Endothelial cell (in vitro differentiated cells): ENCODE results near the gene GNB5. TPM values are rescaled to one million over a fixed set of nuclear protein-coding genes. Genes with fewer than 3 reads are reported as not detected.
"Not testable (repeated sequence)": the region's sequence is repeated elsewhere in the genome, so short reads cannot be mapped to it uniquely, and the experiment has no call there.

ENCODE experiments used
- DNase-seq: peaks from one replicate; pipeline ENCODE4 v3.0.0; 2021; ENCODE audit warnings: low spot score
- H3K27ac Mint-ChIP-seq: one replicate; pipeline ENCODE4 v1.8.0; 2021; ENCODE audit warnings: mixed read lengths, inconsistent platforms; ENCODE audit not compliant: unreplicated experiment
- H3K27me3 Mint-ChIP-seq: one replicate; pipeline ENCODE4 v1.8.0; 2021; ENCODE audit warnings: mild to moderate bottlenecking, moderate library complexity, mixed read lengths, inconsistent platforms; ENCODE audit not compliant: unreplicated experiment
- H3K36me3 Mint-ChIP-seq: one replicate; pipeline ENCODE4 v1.8.0; 2021; ENCODE audit warnings: mild to moderate bottlenecking, low read depth, mixed read lengths, inconsistent platforms; ENCODE audit not compliant: unreplicated experiment
- H3K4me1 Mint-ChIP-seq: one replicate; pipeline ENCODE4 v1.8.0; 2021; ENCODE audit warnings: mild to moderate bottlenecking, mixed read lengths, inconsistent platforms; ENCODE audit not compliant: unreplicated experiment
- H3K4me3 Mint-ChIP-seq: one replicate; pipeline ENCODE4 v1.8.0; 2021; ENCODE audit warnings: mild to moderate bottlenecking, mixed read lengths, inconsistent platforms; ENCODE audit not compliant: unreplicated experiment
- H3K9me3 Mint-ChIP-seq: one replicate; pipeline ENCODE4 v1.8.0; 2021; ENCODE audit warnings: mixed read lengths, inconsistent platforms; ENCODE audit not compliant: unreplicated experiment
- CTCF ChIP-seq: fragments of 200-600 bp; sonication (generic); IDR thresholded peaks from one replicate; pipeline ENCODE4 v1.5.0; 2021; ENCODE audit warnings: antibody characterized with exemption; ENCODE audit not compliant: unreplicated experiment
- long read RNA-seq: library from polyadenylated mRNA; unstranded; transcript quantifications from one replicate; pipeline ENCODE4 v2.0.0, GENCODE V29; 2020; ENCODE audit not compliant: unreplicated experiment
- total RNA-seq: library from RNA; stranded (reverse); fragmentation: NEBNext Ultra II Directional; extraction: Animal tissue kit (Norgen Biotek cat#: 25700); gene quantifications from one replicate; pipeline ENCODE4 v1.2.1, GENCODE V29; 2021; ENCODE audit not compliant: unreplicated experiment

The GNB5 gene
- total RNA-seq = 11.7 TPM
- long read RNA-seq, transcript GNB5-202 (11 exons, 1,735 nt) = major isoform, 9 of 12 reads
- long read RNA-seq, partial matches to known transcripts = 1 of 12 reads
- long read RNA-seq, other reads (novel, unspliced or antisense) = 2 of 12 reads

DNA sequence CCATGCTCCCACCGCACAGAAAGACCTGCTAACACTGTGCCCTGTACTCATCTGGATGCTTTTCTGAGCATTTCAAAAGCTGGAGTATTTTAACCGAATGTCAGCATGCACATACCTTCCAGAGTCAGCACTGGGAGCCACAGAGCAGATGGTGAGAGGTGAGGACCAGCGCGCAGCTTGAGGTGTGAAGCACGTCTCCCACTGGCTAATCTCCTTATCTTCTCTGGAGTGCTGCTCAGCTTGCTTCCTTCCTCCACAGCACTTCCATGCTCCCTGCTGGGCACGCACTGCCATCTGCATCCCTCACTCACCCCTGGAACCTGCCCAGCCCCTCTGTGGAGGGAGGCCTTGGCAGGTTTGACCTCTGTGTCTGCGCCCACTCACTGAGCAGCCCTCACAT is at the start of gene GNB5:
GNB5 (minus strand) TSS at position 186 of the 400 bp plus-strand sequence. CDS start 6,716 bp downstream, outside the sequence.
- DNase-seq = peak; percentile 15

DNA sequence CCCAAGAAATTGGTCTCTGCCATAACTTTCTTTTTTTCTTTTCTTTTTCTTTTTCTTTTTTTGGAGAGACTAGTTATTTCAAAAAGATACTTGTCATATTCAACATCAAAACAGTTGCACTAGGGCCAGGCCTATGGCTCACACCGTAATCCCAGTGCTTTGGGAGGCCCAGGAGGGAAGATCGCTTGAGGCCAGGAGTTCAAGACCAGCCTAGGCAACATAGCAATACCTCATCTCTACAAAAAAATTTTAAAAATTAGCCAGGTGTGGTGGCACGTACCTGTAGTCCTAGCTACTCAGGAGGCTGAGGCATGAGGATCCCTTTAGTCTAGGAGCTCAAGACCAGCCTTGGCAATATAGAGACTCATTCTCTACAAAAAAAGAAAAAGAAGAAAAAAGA is 49.0 kb upstream of the GNB5 start:
- H3K27me3 Mint-ChIP-seq = peaks cover 5% of the 10 kb centered on the region
- H3K9me3 Mint-ChIP-seq = no peaks in the 10 kb centered on the region
- H3K27ac Mint-ChIP-seq = no peak overlapping the region
- no peaks in the 10 kb centered on the region for H3K4me1 Mint-ChIP-seq
- TF ChIP-seq CTCF = no peak
- H3K4me3 Mint-ChIP-seq = no peak overlapping the region
- DNase-seq = no peak
- peaks cover 29% of the 10 kb centered on the region for H3K36me3 Mint-ChIP-seq

More for the DNA sequence above, at the start of gene GNB5:
- H3K4me1 Mint-ChIP-seq = peaks cover 8% of the 10 kb centered on the region
- H3K36me3 Mint-ChIP-seq = no peaks in the 10 kb centered on the region
- no peak within 1 kb of the TSS for H3K4me3 Mint-ChIP-seq
- peaks cover 1% of the 10 kb centered on the region for H3K27me3 Mint-ChIP-seq
- no peaks in the 10 kb centered on the region for H3K9me3 Mint-ChIP-seq
- no peak for TF ChIP-seq CTCF
- no peak within 1 kb of the TSS for H3K27ac Mint-ChIP-seq

GRCh38 chr15:52238989-52239525 is 47.9 kb upstream of the GNB5 start:
- not testable (repeated sequence) for H3K4me3 Mint-ChIP-seq

GRCh38 chr15:52238149-52238548 is 47.0 kb upstream of the GNB5 start:
- no peak for DNase-seq
- no peaks in the 10 kb centered on the region for H3K4me1 Mint-ChIP-seq

More at GRCh38 chr15:52238989-52239525, 47.9 kb upstream of the GNB5 start:
- not testable (repeated sequence) for H3K9me3 Mint-ChIP-seq, H3K27ac Mint-ChIP-seq, DNase-seq, H3K27me3 Mint-ChIP-seq, H3K4me1 Mint-ChIP-seq
- H3K36me3 Mint-ChIP-seq = peaks cover 21% of the 10 kb centered on the region

DNA sequence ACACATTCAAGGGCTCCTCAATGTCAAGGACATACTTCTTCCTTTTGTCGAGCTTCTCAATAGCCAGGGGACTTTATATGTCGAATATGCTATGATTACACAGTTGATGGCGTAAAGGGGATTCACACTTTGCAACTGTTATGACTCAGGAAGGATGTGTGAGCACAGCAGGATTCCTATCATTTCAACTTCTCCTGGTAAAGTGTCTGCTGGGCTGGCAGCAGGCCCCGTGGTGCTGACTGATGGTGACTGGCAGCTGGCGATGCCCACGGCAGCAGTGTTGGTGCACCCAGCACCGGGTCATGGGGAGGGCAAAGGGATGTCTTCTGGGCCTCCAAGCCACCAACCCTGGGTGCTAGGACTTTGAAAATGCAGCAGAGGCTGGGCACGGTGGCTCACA is 44.8 kb upstream of the GNB5 start:
- H3K36me3 Mint-ChIP-seq = peaks cover 20% of the 10 kb centered on the region
- no peak overlapping the region for H3K27ac Mint-ChIP-seq
- no peak for DNase-seq
- peaks cover 6% of the 10 kb centered on the region for H3K4me1 Mint-ChIP-seq
- H3K4me3 Mint-ChIP-seq = no peak overlapping the region
- peaks cover 5% of the 10 kb centered on the region for H3K27me3 Mint-ChIP-seq
- TF ChIP-seq CTCF = no peak
- no peaks in the 10 kb centered on the region for H3K9me3 Mint-ChIP-seq

More at GRCh38 chr15:52238149-52238548, 47.0 kb upstream of the GNB5 start:
- peaks cover 25% of the 10 kb centered on the region for H3K36me3 Mint-ChIP-seq
- no peaks in the 10 kb centered on the region for H3K9me3 Mint-ChIP-seq
- H3K27me3 Mint-ChIP-seq = peaks cover 5% of the 10 kb centered on the region
- no peak for TF ChIP-seq CTCF
- no peak overlapping the region for H3K4me3 Mint-ChIP-seq
- H3K27ac Mint-ChIP-seq = no peak overlapping the region
